ENCODE measurements around the gene LIM2.

GRCh38 chr19:51365965-51366388, 21.8 kb downstream of the LIM2 start, which contains the start of gene ETFB:
- TF ChIP-seq ZNF274 (IDR thresholded peaks at IDR 0.05; ENCODE audit: low read depth, low read length) (no peak), SUZ12 (IDR thresholded peaks at IDR 0.05; ENCODE audit: extremely low read depth, insufficient read depth, insufficient read length) (no peak), YY1 (IDR thresholded peaks at IDR 0.05; ENCODE audit: insufficient read depth, insufficient read length) (peak; percentile 14)
